H1 (cell line): Measurements from ENCODE around the gene PITPNC1. TPM values are rescaled to one million over a fixed set of nuclear protein-coding genes. Genes with fewer than 3 reads are reported as not detected.
A peak's percentile ranks its signal among the peaks of the same experiment; 100 is the strongest.

ENCODE experiments used
- CTCF ChIA-PET: fragments of 300-600 bp; sonication (Branson Sonifier 250); formaldehyde crosslinking; loops from one replicate; lab custom pipeline; 2021; ENCODE audit not compliant: partially characterized antibody; lab: Charles Lee
- POLR2A ChIA-PET: fragments of 300-600 bp; sonication (Branson Sonifier 250); formaldehyde crosslinking; loops from one replicate; lab custom pipeline; 2021; ENCODE audit warnings: inconsistent platforms; ENCODE audit not compliant: partially characterized antibody; lab: Charles Lee
- DNase-seq, 2 experiments: peaks; one replicate each; pipeline versions ENCODE4 v3.0.0 to v3.0.0-alpha.2; 2010 to 2022; ENCODE audit warnings: low spot score in 2 of 2, low read depth in 1 of 2, mixed read lengths in 1 of 2
- FAIRE-seq: peaks from 2 replicates; lab custom pipeline; 2011; peaks lifted over from hg19 to GRCh38; lab: Jason Lieb, UNC
- H2AFZ ChIP-seq: 2 replicates; pipeline ENCODE4 v1.8.1; 2012; ENCODE audit warnings: low read length, inconsistent platforms
- H2AK5ac ChIP-seq: 2 replicates; pipeline ENCODE4 v1.6.1; 2013; ENCODE audit warnings: low read depth, low read length
- H2BK120ac ChIP-seq: replicated peaks from 2 replicates; pipeline ENCODE3; 2013; ENCODE audit warnings: low read depth, low read length, inconsistent platforms
- H2BK12ac ChIP-seq: 2 replicates; pipeline ENCODE4 v1.6.1; 2013; ENCODE audit warnings: low read depth, low read length
- H2BK15ac ChIP-seq: 2 replicates; pipeline ENCODE4 v1.6.1; 2013; ENCODE audit warnings: low read length
- H2BK20ac ChIP-seq: 2 replicates; pipeline ENCODE4 v1.6.1; 2013; ENCODE audit warnings: low read length
- H2BK5ac ChIP-seq: 2 replicates; pipeline ENCODE4 v1.6.1; 2013; ENCODE audit warnings: low read depth, low read length
- H3K14ac ChIP-seq: 2 replicates; pipeline ENCODE4 v1.6.1; 2013; ENCODE audit warnings: inconsistent platforms; ENCODE audit not compliant: insufficient read length
- H3K18ac ChIP-seq: 2 replicates; pipeline ENCODE4 v1.6.1; 2013; ENCODE audit warnings: low read length; ENCODE audit errors: extremely low read depth
- H3K23ac ChIP-seq: 2 replicates; pipeline ENCODE4 v1.6.1; 2013; ENCODE audit warnings: inconsistent platforms; ENCODE audit not compliant: insufficient read length
- H3K23me2 ChIP-seq: 2 replicates; pipeline ENCODE4 v1.6.1; 2013; ENCODE audit warnings: low read depth, low read length
- H3K27ac ChIP-seq: 2 replicates; pipeline ENCODE4 v1.6.1; 2011; ENCODE audit warnings: low read depth, low read length, inconsistent platforms
- H3K27me3 ChIP-seq, 4 experiments: replicated peaks in 1 of 4; 1 replicate in 1 of 4; 2 replicates in 3 of 4; pipeline versions ENCODE4 v1.6.1 to v1.8.1; 2011 to 2013; ENCODE audit warnings: low read length in 3 of 4, mild to moderate bottlenecking in 3 of 4, inconsistent platforms in 2 of 4, mixed read lengths in 2 of 4, moderate library complexity in 1 of 4; ENCODE audit not compliant: control insufficient read depth in 3 of 4, insufficient read depth in 3 of 4; ENCODE audit errors: extremely low read depth in 1 of 4
- H3K36me3 ChIP-seq, 4 experiments: 2 replicates each; pipeline versions ENCODE4 v1.6.1 to v1.8.1; 2011 to 2013; ENCODE audit warnings: mild to moderate bottlenecking in 4 of 4, low read length in 3 of 4, moderate library complexity in 2 of 4, control low read depth in 1 of 4, inconsistent platforms in 1 of 4; ENCODE audit not compliant: insufficient read depth in 4 of 4, control insufficient read depth in 2 of 4
- H3K4ac ChIP-seq: replicated peaks from 2 replicates; pipeline ENCODE3; 2013; ENCODE audit warnings: low read length, low read depth, mixed read lengths, inconsistent platforms; ENCODE audit not compliant: insufficient read length
- H3K4me1 ChIP-seq, 4 experiments: replicated peaks in 1 of 4; 1 replicate in 1 of 4; 2 replicates in 3 of 4; pipeline versions ENCODE4 v1.6.1 to v1.8.1; 2011 to 2013; ENCODE audit warnings: low read length in 3 of 4, inconsistent platforms in 2 of 4, mixed read lengths in 1 of 4; ENCODE audit not compliant: insufficient read depth in 4 of 4, control insufficient read depth in 3 of 4
- H3K4me2 ChIP-seq, 2 experiments: 2 replicates each; pipeline versions ENCODE4 v1.6.1 to v1.8.1; 2011 to 2013; ENCODE audit warnings: low read depth in 2 of 2, low read length in 2 of 2, control low read depth in 1 of 2, inconsistent platforms in 1 of 2, mild to moderate bottlenecking in 1 of 2; ENCODE audit not compliant: insufficient read depth in 1 of 2
- H3K4me3 ChIP-seq, 4 experiments: fragments of 200-600, 300-600 bp in 1 of 4; sonication (generic), shearing (Covaris generic), sonication (Bioruptor Twin) in 1 of 4; 2 replicates each; pipeline versions ENCODE4 v1.5.1 to v1.8.1; 2011 to 2016; ENCODE audit warnings: low read length in 4 of 4, low read depth in 3 of 4, control low read depth in 2 of 4, inconsistent platforms in 2 of 4, mild to moderate bottlenecking in 2 of 4, mixed read lengths in 1 of 4, moderate library complexity in 1 of 4; ENCODE audit not compliant: insufficient read depth in 2 of 4; ENCODE audit errors: extremely low read depth in 1 of 4
- H3K56ac ChIP-seq: replicated peaks from 2 replicates; pipeline ENCODE3; 2013; ENCODE audit warnings: low read depth, mild to moderate bottlenecking, mixed read lengths, low read length, inconsistent platforms; ENCODE audit not compliant: insufficient read length
- H3K79me1 ChIP-seq: 2 replicates; pipeline ENCODE4 v1.6.1; 2013; ENCODE audit warnings: low read depth, low read length, control low read depth
- H3K79me2 ChIP-seq, 2 experiments: 2 replicates each; pipeline versions ENCODE4 v1.6.1 to v1.8.1; 2012 to 2013; ENCODE audit warnings: low read length in 2 of 2, mild to moderate bottlenecking in 2 of 2, inconsistent platforms in 1 of 2; ENCODE audit not compliant: insufficient read depth in 2 of 2, control insufficient read depth in 1 of 2
- H3K9ac ChIP-seq, 4 experiments: replicated peaks in 1 of 4; 1 replicate in 1 of 4; 2 replicates in 3 of 4; pipeline versions ENCODE4 v1.6.1 to v1.8.1; 2011 to 2013; ENCODE audit warnings: low read depth in 3 of 4, low read length in 3 of 4, control low read depth in 2 of 4, mild to moderate bottlenecking in 2 of 4, moderate library complexity in 2 of 4, inconsistent platforms in 1 of 4; ENCODE audit errors: extremely low read depth in 1 of 4
- H3K9me3 ChIP-seq, 2 experiments: 2 replicates each; pipeline versions ENCODE4 v1.6.1 to v1.8.1; 2012 to 2013; ENCODE audit warnings: mild to moderate bottlenecking in 2 of 2, moderate library complexity in 2 of 2, control low read depth in 1 of 2, inconsistent platforms in 1 of 2, low read depth in 1 of 2, low read length in 1 of 2, mixed read lengths in 1 of 2; ENCODE audit not compliant: insufficient read depth in 2 of 2
- H4K20me1 ChIP-seq, 2 experiments: replicated peaks in 1 of 2; 2 replicates each; pipeline versions ENCODE3 to v1.8.1; 2011 to 2013; ENCODE audit warnings: inconsistent platforms in 2 of 2, low read length in 2 of 2, mild to moderate bottlenecking in 1 of 2; ENCODE audit not compliant: insufficient read depth in 2 of 2, control insufficient read depth in 1 of 2
- H4K5ac ChIP-seq: 2 replicates; pipeline ENCODE4 v1.6.1; 2013; ENCODE audit warnings: low read length, low read depth, mixed read lengths, inconsistent platforms; ENCODE audit not compliant: insufficient read length
- H4K8ac ChIP-seq: 2 replicates; pipeline ENCODE4 v1.8.0; 2013; ENCODE audit warnings: mild to moderate bottlenecking, moderate library complexity, low read length, inconsistent platforms; ENCODE audit not compliant: insufficient read depth; ENCODE audit errors: extremely low read depth
- H4K91ac ChIP-seq: replicated peaks from 2 replicates; pipeline ENCODE3; 2013; ENCODE audit warnings: low read length, mixed read lengths, inconsistent platforms; ENCODE audit not compliant: insufficient read length
- EGR1 ChIP-seq: IDR thresholded peaks from 2 replicates; pipeline ENCODE4 v1.6.1; 2011; ENCODE audit warnings: low read depth, low read length, borderline replicate concordance
- HDAC2 ChIP-seq, 2 experiments: fragments of 300-600 bp in 1 of 2; sonication (generic) in 1 of 2; IDR thresholded peaks; 2 replicates each; pipeline ENCODE4 v1.6.1; 2011 to 2012; ENCODE audit warnings: low read depth in 2 of 2, low read length in 2 of 2, mild to moderate bottlenecking in 2 of 2, moderate library complexity in 2 of 2, borderline replicate concordance in 1 of 2, inconsistent platforms in 1 of 2
- KDM1A ChIP-seq: fragments of 200-600, 300-600 bp; sonication (generic); IDR thresholded peaks from 2 replicates; pipeline ENCODE4 v1.7.1; 2016; ENCODE audit warnings: mild to moderate bottlenecking, low read length, borderline replicate concordance
- SP4 ChIP-seq: IDR thresholded peaks from 2 replicates; pipeline ENCODE4 v1.6.1; 2012; ENCODE audit warnings: low read length, inconsistent platforms
- WGBS, 2 experiments: shearing (Covaris generic) in 1 of 2; methylation state at CpG; one replicate each; pipeline versions ENCODE4 v1.1.6 to v1.1.7; 2013 to 2015; ENCODE audit warnings: low lambda C conversion rate in 2 of 2, mixed read lengths in 2 of 2, inconsistent platforms in 1 of 2, low coverage in 1 of 2, missing lambda C conversion rate in 1 of 2; ENCODE audit not compliant: insufficient replicate concordance in 2 of 2, insufficient coverage in 1 of 2, insufficient read length in 1 of 2; ENCODE audit errors: extremely low coverage in 1 of 2, missing lambda C conversion rate in 1 of 2; 5-methylcytosine and 5-hydroxymethylcytosine counted together
- polyA plus RNA-seq, 7 experiments: library from polyadenylated mRNA; depleted of rRNA in 3 of 7; stranded (reverse) in 5 of 7; unstranded in 2 of 7; fragments of >200 nt in 5 of 7; fragments of 200-250 nt in 2 of 7; gene quantifications; 1 replicate in 5 of 7; 2 replicates in 1 of 7; 4 replicates in 1 of 7; pipeline versions ENCODE4 v1.2.1 to v1.2.3, GENCODE V29; 2011 to 2013; ENCODE audit warnings: missing spikeins in 2 of 7, mixed read lengths in 2 of 7
- total RNA-seq: library from RNA; stranded (reverse); fragmentation: NEBNext Ultra II Directional; extraction: Animal tissue kit (Norgen Biotek cat#: 25700); gene quantifications from 2 replicates; pipeline ENCODE4 v1.2.1, GENCODE V29; 2021

The PITPNC1 gene
- total and polyA plus RNA-seq, 2 of the 8 experiments (the other 6 are each of a cell fraction or from before 2014, with no cell fraction given) = 17.6 to 54.7 TPM

DNA sequence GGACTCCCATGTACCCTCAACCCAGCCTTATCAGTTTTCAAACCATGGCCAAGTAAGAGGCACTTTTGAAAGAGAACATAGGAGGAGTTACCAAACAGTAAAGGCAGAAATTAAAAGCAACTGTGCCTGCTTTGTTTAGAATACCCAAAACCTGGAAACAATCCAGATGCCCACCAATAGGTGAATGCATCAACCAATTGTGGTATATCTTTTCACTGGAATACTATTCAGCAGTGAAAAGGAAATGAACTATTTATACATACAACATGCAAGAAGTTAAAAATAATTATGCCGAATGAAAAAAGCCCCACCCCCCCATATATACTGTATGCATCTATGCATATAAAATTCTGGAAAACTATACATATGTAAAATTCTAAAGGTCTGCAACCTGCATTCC lies 37.0 kb downstream of the PITPNC1 start:
- WGBS, 2 experiments = 50% methylated on average over 1 of the region's 1 CpG; no CpG with 5 or more reads in 1 of the 2 experiments
- peaks cover 13 to 79% of the 10 kb centered on the region in 2 experiments for H3K79me2 ChIP-seq

More for the DNA sequence above, 37.0 kb downstream of the PITPNC1 start:
- FAIRE-seq = no peak
- no peak overlapping the region for H2AK5ac ChIP-seq
- no peak for TF ChIP-seq EGR1
- TF ChIP-seq KDM1A = peak; percentile 89
- 0 out of 4 replicates have a peak, but pooled peaks of 1 of the 2 experiments have one; percentile 52 for TF ChIP-seq HDAC2 (IDR thresholded peaks at IDR 0.05; ENCODE audit: borderline replicate concordance in 1 of 2, low read depth in 2 of 2, low read length in 2 of 2)
- no peak for TF ChIP-seq SP4
- TF ChIP-seq, all 59 proteins: peak for 2
- no peak overlapping the region for H2BK120ac ChIP-seq
- H3K4me3 ChIP-seq = no peak overlapping the region
- H4K91ac ChIP-seq = no peak overlapping the region
- H3K9me3 ChIP-seq = peaks cover 4 to 5% of the 10 kb centered on the region in 2 experiments; a peak in 2 of 4 replicates
- H2AFZ ChIP-seq = no peak overlapping the region
- ChIA-PET POLR2A (no interaction called here), CTCF (no interaction called here)
- no peaks in the 10 kb centered on the region for H3K4me1 ChIP-seq
- H3K27me3 ChIP-seq = no peaks in the 10 kb centered on the region
- peaks cover 6% of the 10 kb centered on the region for H3K79me1 ChIP-seq
- no peak overlapping the region for H3K23ac ChIP-seq
- H3K9ac ChIP-seq = no peak overlapping the region
- no peak overlapping the region for H3K4me2 ChIP-seq
- no peak overlapping the region for H2BK5ac ChIP-seq
- no peak overlapping the region for H3K14ac ChIP-seq
- DNase-seq = no peak
- no peak overlapping the region for H2BK20ac ChIP-seq
- H2BK12ac ChIP-seq = no peak overlapping the region
- no peak overlapping the region for H4K5ac ChIP-seq
- no peaks in the 10 kb centered on the region; a peak in 1 of 8 replicates for H3K36me3 ChIP-seq
- H4K20me1 ChIP-seq = no peaks in the 10 kb centered on the region
- no peak overlapping the region for H3K27ac ChIP-seq
- H3K56ac ChIP-seq = no peak overlapping the region
- H2BK15ac ChIP-seq = no peak overlapping the region
- H3K4ac ChIP-seq = no peak overlapping the region
- no peak overlapping the region for H3K18ac ChIP-seq
- no peak overlapping the region for H4K8ac ChIP-seq
- no peaks in the 10 kb centered on the region for H3K23me2 ChIP-seq
